B cell (primary cell): ENCODE data around the gene CAMTA1. TPM values are rescaled to one million over a fixed set of nuclear protein-coding genes. Genes with fewer than 3 reads are reported as not detected.

Source experiments
- ATAC-seq: fragments of 200-7000 bp; cut with Tn5 transposase; one replicate; pipeline ENCODE4 v1.10.0; 2021; ENCODE audit warnings: low read depth, mild to moderate bottlenecking, moderate number of reproducible peaks, moderate library complexity
- CTCF ChIA-PET: fragments of 350-600 bp; sonication (Branson Sonifier 250); formaldehyde crosslinking; loops from one replicate; lab custom pipeline; 2021; ENCODE audit warnings: antibody characterized with exemption, inconsistent platforms; lab: Charles Lee
- POLR2A ChIA-PET: fragments of 350-600 bp; sonication (Branson Sonifier 250); formaldehyde crosslinking; loops from one replicate; lab custom pipeline; 2021; ENCODE audit warnings: antibody characterized with exemption; lab: Charles Lee
- DNase-seq: peaks from one replicate; pipeline ENCODE4 v3.0.0; 2013
- H2AFZ ChIP-seq: 2 replicates; pipeline ENCODE4 v1.6.1; 2012; ENCODE audit warnings: mild to moderate bottlenecking, low read depth, low read length; ENCODE audit not compliant: insufficient read depth, poor library complexity, severe bottlenecking
- H3K27ac ChIP-seq, 2 donors: 1 replicate in 1 of 2; 2 replicates in 1 of 2; pipeline ENCODE4 v1.5.1; 2012 to 2013; ENCODE audit warnings: low read length in 2 of 2, mild to moderate bottlenecking in 2 of 2, moderate library complexity in 1 of 2
- H3K27me3 ChIP-seq, 4 experiments: fragments of 200-600 bp in 1 of 4; sonication (generic) in 1 of 4; replicated peaks in 1 of 4; 1 replicate in 2 of 4; 2 replicates in 2 of 4; pipeline versions ENCODE4 v1.6.1 to v1.7.0; 2013 to 2016; ENCODE audit warnings: low read length in 3 of 4, mild to moderate bottlenecking in 2 of 4, mixed read lengths in 1 of 4, moderate library complexity in 1 of 4; ENCODE audit not compliant: insufficient read depth in 4 of 4, control insufficient read depth in 3 of 4; ENCODE audit errors: control extremely low read depth in 1 of 4
- H3K36me3 ChIP-seq, 2 experiments: replicated peaks in 1 of 2; 1 replicate in 1 of 2; 2 replicates in 1 of 2; pipeline versions ENCODE4 v1.6.1 to v1.7.1; 2013; ENCODE audit warnings: low read length in 1 of 2; ENCODE audit not compliant: insufficient read depth in 2 of 2, control insufficient read depth in 1 of 2; ENCODE audit errors: control extremely low read depth in 1 of 2, extremely low read depth in 1 of 2
- H3K4me1 ChIP-seq, 2 donors: fragments of 200-600 bp in 1 of 2; sonication (generic) in 1 of 2; 1 replicate in 1 of 2; 2 replicates in 1 of 2; pipeline versions ENCODE4 v1.5.1 to v1.6.1; 2013 to 2017; ENCODE audit warnings: low read length in 2 of 2; ENCODE audit not compliant: control insufficient read depth in 2 of 2, insufficient read depth in 2 of 2
- H3K4me2 ChIP-seq: replicated peaks from 2 replicates; pipeline ENCODE3; 2012; ENCODE audit warnings: mild to moderate bottlenecking, low read depth, low read length; ENCODE audit not compliant: poor library complexity, severe bottlenecking
- H3K4me3 ChIP-seq, 5 experiments: fragments of 200-600 bp in 1 of 5; sonication (generic) in 1 of 5; 1 replicate in 3 of 5; 2 replicates in 2 of 5; pipeline versions ENCODE4 v1.5.1 to v1.7.0; 2011 to 2016; ENCODE audit warnings: low read length in 4 of 5, mild to moderate bottlenecking in 4 of 5, low read depth in 2 of 5, control low read depth in 1 of 5, moderate library complexity in 1 of 5; ENCODE audit not compliant: insufficient read depth in 1 of 5; ENCODE audit errors: control extremely low read depth in 1 of 5, extremely low read depth in 1 of 5
- H3K79me2 ChIP-seq: fragments of 200-600 bp; sonication (generic); one replicate; pipeline ENCODE4 v1.6.0; 2016; ENCODE audit warnings: low read length; ENCODE audit not compliant: control insufficient read depth, insufficient read depth
- H3K9ac ChIP-seq: fragments of 200-600 bp; sonication (generic); 2 replicates; pipeline ENCODE4 v1.6.1; 2017; ENCODE audit warnings: mild to moderate bottlenecking, low read length, moderate library complexity
- H3K9me3 ChIP-seq, 3 donors: one replicate each; pipeline versions ENCODE4 v1.6.1 to v1.7.1; 2013; ENCODE audit warnings: low read length in 2 of 3; ENCODE audit not compliant: control insufficient read depth in 2 of 3, insufficient read depth in 1 of 3; ENCODE audit errors: control extremely low read depth in 1 of 3
- H4K20me1 ChIP-seq: 2 replicates; pipeline ENCODE4 v1.6.0; 2012; ENCODE audit warnings: mild to moderate bottlenecking, low read length; ENCODE audit not compliant: insufficient read depth, control insufficient read depth, poor library complexity, severe bottlenecking
- H3K27ac Mint-ChIP-seq: one replicate; pipeline ENCODE4 v1.8.0; 2021; ENCODE audit warnings: mixed read lengths
- H3K27me3 Mint-ChIP-seq: one replicate; pipeline ENCODE4 v1.8.0; 2021; ENCODE audit warnings: mixed read lengths
- H3K4me1 Mint-ChIP-seq: one replicate; pipeline ENCODE4 v1.8.0; 2021; ENCODE audit warnings: mixed read lengths
- H3K4me3 Mint-ChIP-seq: one replicate; pipeline ENCODE4 v1.8.0; 2021; ENCODE audit warnings: mixed read lengths
- H3K9me3 Mint-ChIP-seq: one replicate; pipeline ENCODE4 v1.8.0; 2022; ENCODE audit warnings: mixed read lengths; ENCODE audit not compliant: insufficient read depth
- CTCF ChIP-seq: fragments of 200-600 bp; IDR thresholded peaks from one replicate; pipeline ENCODE4 v1.8.0; 2022; ENCODE audit warnings: antibody characterized with exemption, mild to moderate bottlenecking
- EZH2 ChIP-seq: IDR thresholded peaks from 2 replicates; pipeline ENCODE4 v1.6.1; 2012; ENCODE audit warnings: borderline replicate concordance, low read depth, mild to moderate bottlenecking, moderate library complexity, low read length; ENCODE audit not compliant: insufficient read depth, poor library complexity, severe bottlenecking
- WGBS: methylation state at CpG from one replicate; pipeline ENCODE4 v1.1.5; 2013; ENCODE audit warnings: missing lambda C conversion rate; ENCODE audit not compliant: insufficient coverage; 5-methylcytosine and 5-hydroxymethylcytosine counted together
- intact Hi-C: fragments of 100-400 bp; cut with micrococcal nuclease; formaldehyde crosslinking; loops from one replicate; pipeline ENCODE4 v1.10.0; 2022
- polyA plus RNA-seq: library from polyadenylated mRNA; depleted of rRNA; stranded (reverse); fragments of >200 nt; gene quantifications from 2 replicates; pipeline ENCODE4 v1.2.3, GENCODE V29; 2012
- total RNA-seq, 2 donors: library from RNA; stranded (reverse); fragments of 120-200 nt in 1 of 2; gene quantifications; 1 replicate in 1 of 2; 2 replicates in 1 of 2; pipeline versions ENCODE4 v1.2.3 to v1.2.4, GENCODE V29; 2013 to 2022

CAMTA1 gene
- total and polyA plus RNA-seq, 2 donors (not counting 1 experiment from before 2014, with no cell fraction given), result 42.2 to 45.7 TPM

- TF ChIP-seq CTCF (no peak), EZH2 (no peak)
- intact Hi-C loops, result no loop called here
- no peak for ATAC-seq
- DNase-seq, result no peak
- Histone ChIP-seq H3K4me1 (no peaks in the 10 kb centered on the region), H3K36me3 (no peaks in the 10 kb centered on the region), H3K4me3 (no peak overlapping the region), H3K9me3 (peaks cover 0 to 2% (median 0%) of the 10 kb centered on the region in 3 donors), H3K27ac (no peak overlapping the region), H3K79me2 (no peaks in the 10 kb centered on the region), H4K20me1 (no peaks in the 10 kb centered on the region), H3K27me3 (no peaks in the 10 kb centered on the region), H3K4me2 (no peak overlapping the region), H3K9ac (no peak overlapping the region), H2AFZ (no peak overlapping the region)
- POLR2A ChIA-PET, result no interaction called here
- Mint-ChIP-seq H3K4me3 (no peak overlapping the region), H3K27me3 (no peaks in the 10 kb centered on the region), H3K27ac (no peak overlapping the region), H3K9me3 (no peaks in the 10 kb centered on the region), H3K4me1 (no peaks in the 10 kb centered on the region)
- CTCF ChIA-PET, result no interaction called here
- 93% methylated on average over 6 of the region's 8 CpGs for WGBS
Measured at GRCh38 chr1:7369866-7370265, 584.6 kb downstream of the CAMTA1 start.

- intact Hi-C loops, result no loop called here
- POLR2A ChIA-PET, result no interaction called here
- H3K4me2 ChIP-seq, result no peak overlapping the region
Measured at GRCh38 chr1:7371926-7372325, 586.7 kb downstream of the CAMTA1 start.

More at GRCh38 chr1:7371926-7372325, 586.7 kb downstream of the CAMTA1 start:
- Mint-ChIP-seq H3K9me3 (no peaks in the 10 kb centered on the region), H3K27ac (no peak overlapping the region), H3K27me3 (no peaks in the 10 kb centered on the region), H3K4me1 (no peaks in the 10 kb centered on the region), H3K4me3 (no peak overlapping the region)
- Histone ChIP-seq H4K20me1 (no peaks in the 10 kb centered on the region), H3K79me2 (no peaks in the 10 kb centered on the region), H3K4me3 (no peak overlapping the region), H2AFZ (no peak overlapping the region), H3K36me3 (no peaks in the 10 kb centered on the region), H3K9ac (no peak overlapping the region), H3K27ac (no peak overlapping the region), H3K27me3 (no peaks in the 10 kb centered on the region), H3K9me3 (no peaks in the 10 kb centered on the region), H3K4me1 (no peaks in the 10 kb centered on the region)
- CTCF ChIA-PET, result no interaction called here
- TF ChIP-seq CTCF (no peak), EZH2 (no peak)
- DNase-seq (no peak), ATAC-seq (no peak)
- 88% methylated on average over 3 of the region's 6 CpGs for WGBS
